GM19467 (cell line): ENCODE measurements around the gene SMOC2.

Experiments
- ATAC-seq: cut with Tn5 transposase; IDR thresholded peaks from one replicate; pipeline ENCODE4 v1.9.1; 2021; ENCODE audit warnings: mild to moderate bottlenecking, moderate library complexity; ENCODE audit not compliant: unreplicated experiment

The SMOC2 gene

DNA sequence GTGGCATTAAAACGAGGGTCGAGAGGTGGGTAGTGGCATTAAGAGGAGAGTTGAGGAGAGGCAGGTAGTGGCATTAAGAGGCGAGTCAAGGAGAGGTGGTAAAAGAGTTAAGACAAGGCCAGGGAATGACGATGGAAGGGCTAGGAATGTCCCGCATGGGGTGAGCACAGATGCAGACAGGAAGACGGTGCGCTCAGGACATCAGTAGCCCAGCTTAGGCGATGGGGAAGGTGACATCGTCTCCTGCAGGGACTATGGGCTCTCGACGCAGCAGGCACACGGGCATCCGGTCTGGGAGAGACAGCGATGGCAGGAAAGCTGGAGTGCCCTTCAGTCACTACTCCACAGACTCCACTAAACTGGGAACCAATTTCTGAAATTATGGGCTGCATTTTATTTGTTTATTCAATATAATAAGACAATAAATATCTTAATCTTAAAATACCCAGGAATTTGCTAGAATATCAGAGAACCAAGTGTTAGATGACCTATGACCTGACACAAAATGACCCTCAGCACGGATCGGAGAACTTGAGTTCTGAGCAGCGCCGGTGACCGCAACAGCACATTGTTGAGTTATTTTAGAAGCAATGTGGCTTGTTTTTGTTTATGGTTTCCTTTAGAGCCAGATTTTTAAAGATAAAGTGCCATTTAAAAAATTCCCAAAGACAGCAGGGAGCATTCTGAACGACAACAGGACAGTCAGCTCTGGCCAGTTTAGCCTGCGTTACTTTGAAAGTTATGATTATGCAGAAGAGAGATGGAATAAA is 177.7 kb downstream of the SMOC2 start:
- no peak for ATAC-seq

DNA sequence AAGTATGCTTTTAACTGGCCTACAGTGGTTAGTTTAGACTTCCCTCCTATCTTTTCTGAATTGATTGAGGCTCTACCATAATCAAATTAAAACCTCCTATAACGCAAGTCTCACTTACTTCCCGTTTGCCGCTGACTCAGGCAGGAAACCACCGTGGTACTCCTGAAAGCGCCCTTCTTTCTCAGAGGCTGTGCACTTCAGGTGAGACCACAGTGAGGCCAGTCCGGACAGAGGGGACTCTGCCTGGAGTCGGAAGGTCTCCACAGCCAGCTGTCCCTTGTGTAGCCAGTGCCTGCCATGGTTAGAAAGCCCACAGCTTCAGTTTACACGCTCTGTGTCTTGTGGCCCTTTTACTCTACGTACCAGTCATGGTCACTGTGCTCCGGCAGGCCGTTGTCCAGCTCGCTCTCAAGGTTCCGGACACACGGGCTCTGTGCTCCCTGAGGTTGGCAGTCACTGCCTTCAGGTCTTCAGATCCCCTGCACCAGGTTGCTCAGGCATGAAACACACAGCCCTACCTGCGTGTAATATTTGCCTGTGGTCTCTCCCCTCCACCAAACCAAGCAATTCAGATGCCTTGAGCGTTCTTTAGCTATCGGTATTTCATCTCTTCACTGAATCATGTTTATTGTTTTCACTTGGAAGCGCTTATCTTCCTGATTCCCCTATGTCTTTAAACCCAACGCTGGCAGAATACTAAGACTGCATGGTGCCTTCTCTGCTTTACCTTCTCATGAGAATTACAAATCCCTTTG is 178.8 kb downstream of the SMOC2 start:
- ATAC-seq, result no peak

DNA sequence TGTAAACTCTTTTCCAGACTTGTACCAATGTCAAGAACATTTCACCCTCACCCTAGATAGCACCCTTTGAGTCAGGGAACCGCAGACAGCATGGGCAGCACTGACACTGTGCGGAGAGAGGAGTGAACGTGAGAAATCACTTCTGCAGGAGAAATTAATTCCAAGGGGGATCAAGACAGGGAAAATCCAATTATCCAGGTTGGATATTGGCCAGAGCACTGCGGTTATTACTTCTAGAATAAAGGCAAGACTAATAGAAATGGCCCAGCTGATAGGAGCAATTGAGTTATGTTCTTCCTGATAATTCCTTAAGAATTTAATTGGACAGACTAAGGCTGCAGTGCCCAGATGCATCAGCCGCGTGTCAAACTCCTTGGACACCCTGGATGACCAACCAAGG is 179.6 kb downstream of the SMOC2 start:
- ATAC-seq, result no peak

DNA sequence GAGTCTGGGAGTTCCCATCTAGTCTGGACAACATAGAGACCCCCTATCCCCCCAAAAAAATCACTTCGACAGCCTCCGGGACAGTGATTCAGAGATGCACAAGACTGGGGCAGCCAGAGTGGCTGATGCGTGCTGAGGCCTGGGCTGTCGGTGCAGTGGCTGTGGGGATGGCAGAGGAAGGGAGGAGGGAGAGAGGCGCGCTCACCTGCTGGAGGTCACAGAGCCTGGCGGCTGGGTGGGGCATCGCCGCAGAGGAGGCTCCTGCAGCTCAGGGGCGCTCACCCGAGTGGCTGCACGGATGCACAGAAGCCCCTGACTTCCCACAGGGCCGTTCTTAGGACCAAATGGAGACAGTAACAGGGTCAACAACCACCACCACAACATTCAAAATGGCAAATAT is 182.8 kb downstream of the SMOC2 start:
- ATAC-seq, result no peak

DNA sequence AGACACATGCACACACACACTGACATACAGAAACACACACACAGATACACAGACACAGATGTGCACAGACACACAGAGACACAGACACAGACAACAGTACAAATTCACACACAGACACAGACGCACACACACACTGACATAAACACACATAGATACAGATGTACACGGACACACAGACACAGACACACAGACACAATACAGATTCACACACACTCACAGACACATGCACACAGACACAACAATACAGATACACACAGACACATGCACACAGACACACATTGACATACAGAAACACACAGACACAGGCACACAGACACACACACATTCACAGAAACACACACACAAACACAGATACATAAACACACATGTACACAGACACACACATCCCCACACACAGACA is 183.6 kb downstream of the SMOC2 start:
- ATAC-seq, result no peak

DNA sequence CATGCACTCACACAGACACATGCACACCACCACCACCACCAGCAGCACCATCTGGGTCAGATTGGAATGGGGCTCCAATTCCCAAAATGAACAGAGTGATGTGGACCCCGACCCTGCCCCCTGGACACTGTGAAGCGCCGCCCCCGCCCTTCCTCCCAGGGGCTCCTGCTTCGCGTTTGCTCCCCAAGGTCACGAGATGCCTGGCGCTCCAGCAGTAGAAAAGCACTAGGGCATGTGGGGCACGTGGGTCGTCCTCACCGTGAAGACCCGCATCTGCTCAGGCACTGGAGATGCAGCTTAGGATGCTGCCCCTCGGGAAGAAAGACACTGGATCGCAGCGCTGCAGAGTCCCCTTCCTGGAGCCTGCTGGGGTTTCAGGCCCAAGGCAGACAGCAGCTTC is 184.0 kb downstream of the SMOC2 start:
- ATAC-seq, result no peak

DNA sequence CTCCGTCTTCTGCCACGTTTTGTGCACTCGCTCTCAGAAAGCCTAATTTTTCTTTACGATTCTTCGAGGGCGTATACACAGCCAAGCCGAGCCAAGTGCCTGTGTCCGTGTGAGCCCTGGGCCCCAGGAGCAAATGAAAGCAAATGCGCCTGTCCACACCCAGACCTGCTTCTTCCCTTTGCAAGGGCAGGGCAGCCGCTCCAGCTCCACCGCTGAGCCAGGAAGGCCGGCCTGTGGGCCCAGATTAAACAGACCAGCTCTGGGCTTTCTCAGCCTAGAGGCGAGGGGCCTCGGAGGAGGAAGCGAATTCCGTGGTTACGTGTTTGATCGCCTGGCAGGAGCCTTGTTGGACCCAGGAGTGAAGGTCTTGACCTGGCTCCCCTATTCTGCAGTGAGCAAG is 184.6 kb downstream of the SMOC2 start:
- ATAC-seq, result no peak

DNA sequence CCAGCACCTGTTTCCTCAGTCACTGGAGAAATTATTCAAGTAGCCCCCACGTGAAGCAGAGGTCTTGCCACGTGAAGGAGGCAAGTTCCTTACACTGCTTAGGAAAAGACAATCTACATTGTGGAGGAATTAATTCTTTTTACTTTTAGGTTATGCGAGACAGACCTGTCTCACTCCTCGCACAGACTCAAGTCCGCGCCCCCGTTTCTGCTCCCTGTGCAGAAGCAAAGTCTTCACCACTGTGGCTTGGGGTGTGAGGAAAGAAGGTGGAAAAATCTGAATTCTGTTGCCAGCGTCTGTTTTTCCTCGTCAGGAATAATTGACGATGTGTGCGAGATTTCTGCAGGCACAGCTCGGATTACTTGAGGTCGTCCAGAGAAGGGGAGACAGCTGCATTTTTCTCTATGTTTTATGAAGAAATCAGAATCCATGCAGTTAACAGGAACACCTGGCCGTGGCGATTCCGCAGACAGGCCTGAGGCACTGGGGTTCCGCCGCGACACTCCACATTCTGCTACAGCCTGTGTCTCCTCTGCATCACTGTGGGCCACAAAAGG is 185.1 kb downstream of the SMOC2 start:
- ATAC-seq, result no peak

DNA sequence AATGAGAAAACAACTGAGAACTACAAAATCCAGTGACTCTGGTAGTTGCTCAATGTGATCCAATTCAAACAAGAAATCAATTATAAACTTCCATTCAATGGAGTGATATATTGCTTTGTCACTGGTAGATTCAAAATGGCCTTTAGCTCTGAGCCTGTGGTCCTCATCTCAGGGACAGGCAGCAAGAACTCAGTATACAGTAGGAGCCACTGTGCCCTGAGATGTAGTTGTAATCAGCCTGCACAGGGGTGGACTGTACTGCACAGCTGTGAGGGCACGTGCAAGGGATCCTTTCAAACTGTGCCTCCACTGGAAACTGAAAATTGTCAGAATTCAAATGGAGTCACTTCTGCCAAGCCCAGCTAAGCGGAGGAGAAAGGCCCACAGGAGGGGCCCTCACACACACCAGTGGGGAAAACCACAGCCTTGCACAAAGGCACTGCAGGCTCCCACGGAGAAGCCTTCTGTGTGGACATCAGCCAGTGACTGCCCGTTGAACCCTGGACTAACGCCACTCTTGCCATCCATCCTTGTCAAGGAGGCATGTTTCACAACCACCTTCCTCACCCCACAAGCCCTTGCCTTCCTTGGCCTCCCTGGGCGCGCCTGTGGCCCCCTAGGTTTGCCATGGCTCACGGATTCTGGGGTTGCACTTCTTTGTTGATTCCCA is 186.7 kb downstream of the SMOC2 start:
- no peak for ATAC-seq

DNA sequence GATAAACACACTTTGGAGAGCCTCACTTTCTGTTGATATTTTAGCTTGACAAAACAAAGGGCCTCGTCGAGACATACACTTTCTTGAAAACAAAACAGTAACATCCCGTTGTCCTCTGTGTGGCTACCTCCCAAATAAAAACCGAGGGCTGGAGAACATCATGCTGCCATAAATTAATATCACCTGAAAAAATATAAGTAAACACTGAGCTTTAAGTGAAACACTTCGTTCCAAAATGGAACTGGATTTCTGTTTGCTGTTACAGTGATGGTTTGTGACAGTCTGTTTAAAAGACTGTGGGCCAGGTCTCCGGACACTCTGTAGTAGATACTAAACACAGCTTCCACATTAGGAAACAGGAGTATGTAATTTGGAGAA is 187.2 kb downstream of the SMOC2 start:
- ATAC-seq, result no peak

DNA sequence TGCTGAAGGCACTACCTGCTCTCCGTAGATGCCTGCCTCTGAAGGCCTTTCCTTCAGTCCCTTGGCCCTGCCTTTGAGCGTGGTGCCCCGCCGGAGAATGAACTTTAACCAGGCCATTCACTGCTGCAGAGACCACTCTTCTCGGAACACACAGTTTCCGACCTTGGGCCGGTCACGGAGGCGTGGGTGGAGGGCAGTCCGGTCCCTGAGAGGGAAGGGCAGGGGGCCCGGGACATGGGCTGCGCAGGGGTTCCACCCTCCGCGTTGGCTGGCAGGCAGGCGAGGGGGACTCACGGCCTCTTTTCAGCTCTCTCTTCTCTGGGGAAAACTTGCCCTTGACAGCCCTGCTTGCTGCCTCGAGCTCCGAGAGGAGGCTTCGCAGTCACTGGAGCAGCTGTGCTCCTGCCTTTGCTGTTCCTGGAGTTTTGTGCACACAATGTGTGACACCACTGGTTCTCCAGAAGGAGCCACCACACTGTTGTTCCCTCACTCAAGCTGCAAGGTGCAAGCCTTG is 187.8 kb downstream of the SMOC2 start:
- ATAC-seq, result no peak

DNA sequence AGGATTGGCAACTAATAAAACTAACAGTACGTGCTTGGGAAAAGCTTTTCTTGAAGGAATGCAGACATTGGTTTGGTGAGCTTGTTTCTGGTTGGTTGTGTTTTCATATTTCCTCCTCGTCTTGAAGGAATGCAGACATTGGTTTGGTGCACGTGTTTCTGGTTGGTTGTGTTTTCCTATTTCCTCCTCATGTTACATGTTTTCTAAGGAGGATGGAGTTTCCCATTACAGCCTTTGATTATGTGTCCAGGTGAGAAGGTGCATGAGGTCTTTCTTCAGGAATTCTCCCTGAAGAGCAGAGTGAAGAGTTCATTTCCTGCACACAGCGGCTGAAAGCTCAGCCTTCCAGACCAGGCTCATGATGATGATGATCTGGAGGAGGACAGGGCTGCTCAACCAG is 190.6 kb downstream of the SMOC2 start:
- ATAC-seq, result no peak

DNA sequence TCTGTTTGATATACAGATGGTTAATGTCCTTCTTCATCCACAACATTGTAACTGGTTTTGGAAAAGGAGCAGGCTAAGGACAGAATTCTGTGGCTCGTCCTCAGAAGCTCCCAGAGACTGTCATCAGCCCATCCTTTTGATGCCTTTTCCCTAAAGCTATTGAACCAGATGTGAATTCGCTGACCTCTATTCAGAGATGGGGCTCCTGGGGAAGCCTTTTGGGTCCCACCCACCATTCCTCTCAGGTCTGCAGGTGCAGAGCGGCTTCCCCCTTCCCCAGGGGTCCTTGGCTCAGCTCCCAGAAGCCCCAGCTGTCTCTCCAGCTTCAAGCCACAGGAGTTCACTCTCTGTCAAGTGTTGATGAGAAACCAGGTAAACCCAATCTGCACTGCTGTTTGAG is 191.7 kb downstream of the SMOC2 start:
- ATAC-seq, result no peak

DNA sequence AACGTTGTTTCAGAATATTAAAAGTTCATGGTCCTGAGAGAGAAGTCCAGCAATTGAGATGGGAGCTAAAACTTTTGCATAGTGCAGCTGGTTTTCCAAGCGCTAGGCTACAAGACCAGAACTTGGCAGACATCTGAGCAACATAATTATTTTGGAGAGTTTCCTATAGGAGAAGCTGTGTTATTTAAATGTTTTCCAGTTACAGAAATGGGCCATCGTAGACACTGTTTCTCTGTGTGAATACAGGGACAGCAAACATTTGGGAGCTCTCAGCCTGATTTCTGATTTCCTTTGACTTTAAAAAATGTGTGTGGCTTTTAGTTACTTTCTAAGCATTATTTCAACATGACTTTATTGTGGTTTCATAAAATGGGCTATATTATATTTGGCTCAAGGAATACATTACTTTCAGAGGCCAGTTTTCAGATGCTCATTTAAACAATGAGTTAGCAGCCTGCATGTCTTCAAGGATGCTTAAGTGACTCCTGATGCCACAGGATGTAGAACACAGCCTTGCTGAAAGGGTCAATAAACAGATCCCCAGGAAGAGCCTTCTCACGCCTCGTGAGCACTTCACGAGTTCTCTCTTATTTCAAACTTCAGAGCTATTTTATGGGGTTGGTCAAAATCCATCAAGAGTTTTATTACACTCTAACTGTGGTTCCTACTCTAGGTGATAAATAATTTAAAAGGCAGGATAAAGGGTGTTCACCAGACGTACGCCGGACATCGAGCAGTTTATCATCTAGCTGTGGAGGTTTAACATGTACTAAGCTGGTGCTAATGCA is 193.8 kb downstream of the SMOC2 start:
- no peak for ATAC-seq

DNA sequence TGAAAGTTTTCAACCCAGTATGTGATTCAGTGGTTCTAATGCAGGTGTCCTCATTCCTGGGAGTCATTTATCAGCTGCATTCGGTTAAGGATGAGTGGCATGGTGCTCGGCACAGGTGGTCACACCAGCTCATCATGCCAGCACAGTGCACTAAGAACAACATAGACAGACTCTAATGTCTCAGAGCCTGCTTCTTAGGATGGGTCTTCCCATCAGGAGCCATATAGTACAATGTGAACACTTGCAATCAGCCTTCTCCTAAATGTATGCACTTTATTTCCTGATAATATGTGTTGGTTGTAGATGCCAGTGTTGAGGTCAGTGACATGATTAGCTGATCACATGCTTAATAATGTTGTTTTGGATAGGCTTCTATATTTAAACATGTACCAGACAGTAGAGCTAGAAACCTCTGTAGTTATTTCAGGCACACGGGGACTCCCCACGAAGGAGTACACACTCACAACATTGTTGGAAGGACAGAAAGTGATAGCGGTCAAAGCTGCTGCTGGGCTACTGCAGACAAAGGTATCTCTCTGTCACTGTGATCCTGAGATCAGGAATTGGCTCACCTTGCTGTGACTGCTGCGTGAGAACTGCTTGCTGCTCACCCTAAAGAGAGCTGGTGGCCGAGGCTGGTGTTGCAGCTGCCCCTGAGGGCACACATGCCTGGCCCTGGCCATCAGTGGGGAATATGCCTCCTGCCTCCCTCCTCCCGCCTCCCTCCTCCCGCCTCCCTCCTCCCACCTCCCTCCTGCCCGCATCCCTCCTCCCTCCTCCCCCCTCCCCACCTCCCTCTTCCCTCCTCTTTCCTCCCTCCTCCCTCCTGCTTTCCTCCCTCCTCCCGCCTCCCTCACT is 195.4 kb downstream of the SMOC2 start:
- ATAC-seq, result no peak

DNA sequence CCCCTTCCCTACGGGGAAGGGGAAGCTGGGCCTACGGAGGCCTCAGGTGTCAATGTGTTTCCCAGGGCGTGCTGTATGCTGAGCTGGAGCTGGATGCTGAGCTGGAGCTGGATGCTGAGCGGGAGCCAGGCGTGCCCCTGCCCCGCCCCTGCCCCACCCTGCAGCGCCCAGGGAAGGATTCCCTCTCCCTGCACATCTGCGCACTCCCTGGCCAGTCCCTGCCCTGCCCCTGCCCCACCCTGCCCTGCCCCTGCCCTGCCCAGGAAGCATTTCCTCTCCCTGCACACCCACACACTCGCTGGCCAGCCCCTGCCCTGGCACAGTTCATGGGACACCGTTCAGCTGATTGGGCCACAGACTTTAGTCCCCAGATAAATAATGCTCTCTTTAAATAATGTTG is 196.8 kb downstream of the SMOC2 start:
- ATAC-seq, result no peak

DNA sequence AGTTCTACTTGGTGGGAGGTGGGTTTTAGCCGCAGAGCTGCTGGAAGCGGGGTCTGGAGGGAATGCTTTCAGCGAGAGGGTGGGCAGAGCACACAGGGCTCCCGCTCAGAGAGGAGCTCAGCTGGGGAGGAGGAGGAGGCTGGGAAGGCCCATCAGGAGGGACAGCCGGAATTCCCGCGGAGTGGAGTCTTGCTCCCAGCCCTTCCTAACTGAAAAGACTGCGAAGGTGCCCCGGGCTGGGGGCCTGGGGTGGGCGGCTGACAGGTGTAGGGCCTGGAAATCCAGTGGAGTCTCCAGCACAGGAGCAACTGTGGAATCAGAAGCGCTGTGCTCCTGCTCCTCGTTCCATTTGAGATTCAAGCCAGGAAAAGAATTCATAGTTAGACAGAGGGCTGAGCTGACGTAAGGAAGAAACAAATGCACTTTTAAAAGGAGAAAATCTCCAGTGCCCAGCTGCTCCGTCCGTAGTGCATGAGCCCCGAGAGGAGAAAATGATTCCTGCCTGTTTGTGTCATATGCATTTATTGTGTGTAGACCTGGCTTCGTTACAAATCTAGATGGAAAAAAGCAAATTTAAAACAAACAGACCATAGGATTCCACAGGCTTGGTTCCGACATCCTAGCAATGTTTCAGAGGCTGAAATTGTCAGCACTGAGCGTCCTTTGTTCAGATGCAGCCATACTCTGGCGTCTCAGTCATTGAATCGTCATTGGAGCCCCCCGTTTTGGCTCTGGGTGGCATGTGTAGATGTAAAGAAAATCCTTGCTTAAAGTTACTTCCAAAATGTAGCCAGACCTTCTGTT is 197.7 kb downstream of the SMOC2 start:
- ATAC-seq, result no peak

DNA sequence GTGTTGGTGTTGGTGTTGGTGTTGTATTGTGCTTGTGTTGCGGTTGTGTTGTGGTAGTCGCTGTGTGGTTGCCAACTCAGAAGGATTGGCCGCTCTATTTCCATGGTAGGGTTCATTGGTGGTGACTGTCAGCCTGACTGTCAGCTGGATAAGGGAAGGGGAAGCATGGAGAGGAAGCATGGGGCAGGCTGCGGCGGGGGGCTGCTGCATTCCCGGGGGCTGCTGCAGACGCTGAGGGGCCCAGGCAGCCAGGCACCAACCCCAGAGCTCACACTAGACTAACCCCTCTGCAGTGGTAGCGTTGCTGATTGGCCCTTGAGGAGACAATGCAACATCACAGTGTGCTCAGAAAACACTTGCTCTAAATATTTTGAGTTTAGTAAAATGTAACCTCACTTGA is 199.2 kb downstream of the SMOC2 start:
- no peak for ATAC-seq

DNA sequence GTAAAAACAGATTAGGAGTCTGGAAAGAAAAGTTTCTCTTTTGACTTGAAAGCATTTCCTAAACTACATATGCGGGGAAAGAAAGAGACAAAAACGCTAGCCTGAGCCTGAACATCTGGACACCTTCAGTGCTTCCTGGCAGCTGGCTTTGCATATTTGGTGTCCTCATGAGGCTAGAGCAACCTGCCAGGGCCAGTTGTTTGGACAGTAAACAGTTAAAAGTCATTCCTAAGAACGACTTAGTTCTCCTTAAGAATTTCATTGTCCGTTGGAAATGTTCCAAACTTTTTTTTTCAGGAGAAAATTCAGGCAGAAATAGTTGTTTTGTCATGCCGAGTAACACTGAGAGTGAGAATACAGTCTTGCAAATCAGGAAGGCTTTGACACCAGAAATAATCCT is 199.8 kb downstream of the SMOC2 start:
- no peak for ATAC-seq
